ENCODE data around the gene ZNF276. TPM values are rescaled to one million over a fixed set of nuclear protein-coding genes. Genes with fewer than 3 reads are reported as not detected.
"Not testable (repeated sequence)": the region's sequence is repeated elsewhere in the genome, so short reads cannot be mapped to it uniquely, and the experiment has no call there.

The ZNF276 gene
- polyA plus RNA-seq, 3 donors: 2.2 to 54.5 (median 3.2) TPM

DNA sequence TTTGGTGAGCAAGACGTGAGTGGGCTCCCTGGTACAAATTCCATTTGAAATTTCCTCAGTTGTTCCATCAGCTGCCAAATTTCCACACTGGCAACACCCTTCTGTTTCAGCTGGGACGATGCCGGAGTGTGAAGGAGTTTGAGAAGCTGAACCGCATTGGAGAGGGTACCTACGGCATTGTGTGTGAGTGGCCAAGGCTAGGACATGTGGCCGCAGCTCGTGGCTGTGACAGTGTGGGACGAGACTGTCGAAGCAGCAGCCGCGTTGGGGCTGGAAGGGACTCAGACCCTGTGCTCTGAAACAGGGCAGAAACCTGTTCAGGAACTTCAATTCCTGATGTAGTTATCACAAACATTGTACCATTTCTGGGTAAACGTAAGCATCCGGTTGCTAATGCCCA, 32.2 kb upstream of the ZNF276 start:
- Histone ChIP-seq H3K9ac (ENCODE audit: insufficient read depth, low read length, poor library complexity, severe bottlenecking) (no peak overlapping the region), H3K36me3 (replicated peaks in 1 of 2; ENCODE audit: control insufficient read depth in 1 of 2, insufficient read depth in 2 of 2, low read length in 2 of 2) (peaks cover 37 to 49% of the 10 kb centered on the region in 2 donors), H2AFZ (ENCODE audit: insufficient read depth, low read depth, low read length, poor library complexity, severe bottlenecking) (no peak overlapping the region), H3K4me3 (replicated peaks in 1 of 3; ENCODE audit: low read depth in 2 of 3, low read length in 3 of 3) (no peak overlapping the region), H3K9me3 (replicated peaks in 1 of 2; ENCODE audit: control insufficient read depth in 1 of 2, insufficient read depth in 1 of 2, low read length in 2 of 2) (peaks cover 0 to 17% of the 10 kb centered on the region in 2 donors), H3K79me2 (ENCODE audit: insufficient read depth, low read length) (peaks cover 25% of the 10 kb centered on the region), H3K4me2 (replicated peaks; ENCODE audit: extremely low read depth, low read length, poor library complexity, severe bottlenecking) (no peak overlapping the region), H3K4me1 (ENCODE audit: control insufficient read depth in 1 of 2, insufficient read depth in 2 of 2, low read length in 2 of 2) (peaks cover 10 to 17% of the 10 kb centered on the region in 2 donors), H3K27me3 (ENCODE audit: control insufficient read depth in 2 of 2, insufficient read depth in 2 of 2, low read length in 2 of 2) (no peaks in the 10 kb centered on the region), H3K27ac (ENCODE audit: low read depth in 1 of 2, low read length in 2 of 2) (no peak overlapping the region), H4K20me1 (ENCODE audit: insufficient read depth, low read length) (peaks cover 6% of the 10 kb centered on the region)
- 99% methylated on average over 13 of the region's 13 CpGs for WGBS (ENCODE audit: insufficient coverage)
- Mint-ChIP-seq H3K4me1 (peaks cover 9% of the 10 kb centered on the region), H3K36me3 (peaks cover 31 to 50% of the 10 kb centered on the region in 2 donors), H3K4me3 (no peak overlapping the region), H3K9me3 (peaks cover 6 to 16% (median 11%) of the 10 kb centered on the region in 7 donors), H3K27me3 (ENCODE audit: low read depth in 3 of 3) (peaks cover 0 to 2% (median 0%) of the 10 kb centered on the region in 3 donors), H3K27ac (no peak overlapping the region)
- intact Hi-C loops (cut with micrococcal nuclease): no loop called here
- no peak for DNase-seq
- TF ChIP-seq, protein P1, sequence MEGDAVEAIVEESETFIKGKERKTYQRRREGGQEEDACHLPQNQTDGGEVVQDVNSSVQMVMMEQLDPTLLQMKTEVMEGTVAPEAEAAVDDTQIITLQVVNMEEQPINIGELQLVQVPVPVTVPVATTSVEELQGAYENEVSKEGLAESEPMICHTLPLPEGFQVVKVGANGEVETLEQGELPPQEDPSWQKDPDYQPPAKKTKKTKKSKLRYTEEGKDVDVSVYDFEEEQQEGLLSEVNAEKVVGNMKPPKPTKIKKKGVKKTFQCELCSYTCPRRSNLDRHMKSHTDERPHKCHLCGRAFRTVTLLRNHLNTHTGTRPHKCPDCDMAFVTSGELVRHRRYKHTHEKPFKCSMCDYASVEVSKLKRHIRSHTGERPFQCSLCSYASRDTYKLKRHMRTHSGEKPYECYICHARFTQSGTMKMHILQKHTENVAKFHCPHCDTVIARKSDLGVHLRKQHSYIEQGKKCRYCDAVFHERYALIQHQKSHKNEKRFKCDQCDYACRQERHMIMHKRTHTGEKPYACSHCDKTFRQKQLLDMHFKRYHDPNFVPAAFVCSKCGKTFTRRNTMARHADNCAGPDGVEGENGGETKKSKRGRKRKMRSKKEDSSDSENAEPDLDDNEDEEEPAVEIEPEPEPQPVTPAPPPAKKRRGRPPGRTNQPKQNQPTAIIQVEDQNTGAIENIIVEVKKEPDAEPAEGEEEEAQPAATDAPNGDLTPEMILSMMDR (IDR thresholded peaks at IDR 0.05): no peak

DNA sequence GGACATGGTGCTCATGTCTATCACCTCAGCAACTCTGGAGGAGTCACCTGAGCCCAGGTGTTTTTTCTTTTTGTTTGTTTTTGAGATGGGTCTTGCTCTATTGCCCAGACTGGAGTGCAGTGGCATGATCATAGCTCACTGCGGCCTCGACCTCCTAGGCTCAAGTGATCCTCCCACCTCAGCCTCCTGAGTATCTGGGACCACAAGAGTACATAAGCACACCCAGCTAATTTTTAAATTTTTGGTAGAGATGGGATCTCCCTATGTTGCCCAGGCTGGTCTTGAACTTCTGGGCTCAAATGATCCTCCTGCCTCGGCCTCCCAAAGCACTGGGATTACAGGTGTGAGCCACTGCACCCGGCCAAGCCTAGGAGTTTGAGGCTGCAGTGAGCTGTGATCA, 31.7 kb upstream of the ZNF276 start:
- H2AFZ ChIP-seq (ENCODE audit: insufficient read depth, low read depth, low read length, poor library complexity, severe bottlenecking); DNase-seq; H3K4me3 ChIP-seq (replicated peaks in 1 of 3; ENCODE audit: low read depth in 2 of 3, low read length in 3 of 3); H3K27me3 Mint-ChIP-seq (ENCODE audit: low read depth in 3 of 3); H3K9ac ChIP-seq (ENCODE audit: insufficient read depth, low read length, poor library complexity, severe bottlenecking); H3K27ac Mint-ChIP-seq; H3K27ac ChIP-seq (ENCODE audit: low read depth in 1 of 2, low read length in 2 of 2); H3K4me3 Mint-ChIP-seq; intact Hi-C loops (cut with micrococcal nuclease); H3K27me3 ChIP-seq (ENCODE audit: control insufficient read depth in 2 of 2, insufficient read depth in 2 of 2, low read length in 2 of 2); H3K4me1 Mint-ChIP-seq; H3K4me2 ChIP-seq (replicated peaks; ENCODE audit: extremely low read depth, low read length, poor library complexity, severe bottlenecking): not testable (repeated sequence)
- Mint-ChIP-seq H3K36me3 (peaks cover 31 to 54% of the 10 kb centered on the region in 2 donors), H3K9me3 (peaks cover 5 to 11% (median 8%) of the 10 kb centered on the region in 7 donors)
- WGBS (ENCODE audit: insufficient coverage): 71% methylated on average over 2 of the region's 4 CpGs
- Histone ChIP-seq H4K20me1 (ENCODE audit: insufficient read depth, low read length) (peaks cover 10% of the 10 kb centered on the region), H3K4me1 (ENCODE audit: control insufficient read depth in 1 of 2, insufficient read depth in 2 of 2, low read length in 2 of 2) (peaks cover 10 to 17% of the 10 kb centered on the region in 2 donors), H3K9me3 (replicated peaks in 1 of 2; ENCODE audit: control insufficient read depth in 1 of 2, insufficient read depth in 1 of 2, low read length in 2 of 2) (peaks cover 0 to 14% of the 10 kb centered on the region in 2 donors), H3K79me2 (ENCODE audit: insufficient read depth, low read length) (peaks cover 25% of the 10 kb centered on the region), H3K36me3 (replicated peaks in 1 of 2; ENCODE audit: control insufficient read depth in 1 of 2, insufficient read depth in 2 of 2, low read length in 2 of 2) (peaks cover 42 to 54% of the 10 kb centered on the region in 2 donors)

Measured in CD14-positive monocyte (primary cell).